Occipital lobe (tissue), 2 donors: Measurements from ENCODE around the gene SIRT3. TPM values are rescaled to one million over a fixed set of nuclear protein-coding genes. Genes with fewer than 3 reads are reported as not detected.
"Not testable (repeated sequence)": the region's sequence is repeated elsewhere in the genome, so short reads cannot be mapped to it uniquely, and the experiment has no call there.

ENCODE experiments used
- DNase-seq: peaks from one replicate; lab custom pipeline; 2025; lab: John Stamatoyannopoulos, UW
- total RNA-seq: library from RNA; depleted of rRNA; stranded (reverse); fragments of >200 nt; gene quantifications from one replicate; pipeline ENCODE4 v1.2.3, GENCODE V29; 2014

Gene SIRT3
- total RNA-seq, 1 donor from 2014 or later = 11.1 TPM

DNA sequence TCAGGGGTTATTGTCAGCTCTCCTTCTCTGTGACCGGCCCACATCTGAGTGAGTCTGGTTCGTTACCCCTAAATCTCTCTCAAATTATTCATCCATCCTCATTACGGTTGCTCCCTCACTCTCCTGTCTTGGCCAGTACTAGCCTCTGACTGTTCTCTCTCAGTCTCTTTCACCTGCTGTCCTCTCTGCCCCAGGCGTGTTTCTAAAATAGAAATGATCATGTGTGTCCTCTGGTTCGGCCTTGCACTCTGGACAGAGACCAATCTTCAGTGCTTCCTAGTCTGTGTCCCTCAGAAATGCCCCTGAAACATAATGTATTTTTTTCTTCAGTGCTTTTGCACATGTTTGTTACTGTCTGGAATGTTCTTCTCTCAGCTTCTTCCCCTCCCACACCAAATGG is 5.5 kb upstream of the SIRT3 start:
- DNase-seq = no peak

DNA sequence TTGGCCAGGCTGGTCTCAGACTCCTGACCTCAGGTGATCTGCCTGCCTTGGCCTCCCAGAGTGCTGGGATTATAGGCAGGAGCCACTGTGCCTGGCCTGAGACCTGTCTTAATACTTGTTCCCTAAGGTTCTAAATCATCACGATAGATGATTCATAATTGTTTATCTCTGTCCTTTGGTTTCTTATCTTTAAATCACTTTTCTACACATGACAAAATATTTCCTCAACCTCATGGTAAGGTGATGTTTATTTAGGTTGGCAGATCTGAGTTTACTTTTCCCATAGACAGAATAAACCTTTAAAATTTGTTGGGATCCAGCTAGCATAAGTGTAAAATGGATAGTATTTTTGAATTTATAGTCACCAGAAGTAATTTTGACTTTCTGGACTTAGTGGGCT is 4.2 kb upstream of the SIRT3 start:
- no peak for DNase-seq

DNA sequence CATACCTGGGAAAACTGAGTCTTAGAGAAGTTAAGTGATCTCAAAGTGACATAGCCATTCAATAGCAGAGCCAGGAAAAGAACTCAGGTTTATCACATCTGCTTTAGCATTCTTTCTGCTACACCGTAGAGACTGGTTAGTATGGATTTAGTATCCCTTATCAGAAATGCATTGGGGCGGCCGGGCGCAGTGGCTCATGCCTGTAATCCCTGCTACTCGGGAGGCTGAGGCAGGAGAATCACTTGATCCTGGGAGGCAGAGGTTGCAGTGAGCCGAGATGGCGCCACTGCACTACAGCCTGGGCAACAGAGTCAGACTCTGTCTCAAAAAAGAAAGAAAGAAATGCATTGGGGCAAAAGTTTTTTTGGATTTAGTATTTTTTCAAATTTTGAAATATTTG is 2.2 kb upstream of the SIRT3 start:
- not testable (repeated sequence) for DNase-seq

DNA sequence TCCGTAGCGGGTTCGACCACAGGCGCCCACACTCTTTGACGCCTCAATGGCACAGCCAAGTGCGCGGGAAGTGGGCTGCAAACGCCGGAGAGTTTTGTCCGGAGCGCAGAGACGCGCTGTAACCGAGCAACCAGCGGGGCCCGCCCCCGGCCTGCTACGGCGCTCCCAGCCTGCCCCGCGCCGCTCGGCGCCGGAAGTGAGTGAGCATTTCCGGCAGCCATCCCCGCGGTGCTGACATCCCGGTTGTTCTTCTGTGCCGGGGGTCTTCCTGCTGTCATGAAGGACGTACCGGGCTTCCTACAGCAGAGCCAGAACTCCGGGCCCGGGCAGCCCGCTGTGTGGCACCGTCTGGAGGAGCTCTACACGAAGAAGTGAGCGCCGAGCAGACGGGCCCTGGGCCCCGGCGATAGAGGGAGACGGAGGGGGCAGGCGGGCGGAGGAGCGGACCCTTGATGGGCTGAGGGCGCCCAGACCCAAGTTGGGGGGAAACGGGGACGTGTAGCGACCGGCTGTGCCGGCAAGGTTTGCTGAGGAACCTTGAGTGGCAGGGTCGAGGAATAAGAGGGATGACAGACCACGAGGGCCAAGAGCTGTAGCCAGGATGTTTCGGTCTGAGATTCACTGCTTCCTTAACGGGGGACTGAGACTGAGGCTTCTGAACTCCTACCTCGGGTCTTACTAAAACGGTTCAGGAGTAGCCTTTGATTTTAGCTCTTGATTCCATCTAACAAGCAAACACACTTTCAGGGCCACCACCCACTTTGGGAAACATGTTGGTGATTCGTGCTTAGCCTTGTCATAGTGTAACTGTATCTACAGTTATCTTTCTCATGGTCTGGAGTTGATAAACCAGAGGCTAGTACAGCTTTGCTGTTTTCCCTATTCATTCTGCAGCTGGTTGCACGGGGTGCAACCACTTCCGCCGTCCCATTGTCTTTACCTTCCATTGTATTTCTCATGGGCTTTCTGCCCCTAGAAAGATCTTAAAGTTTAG is 929 bp upstream of the SIRT3 start, which contains the start of gene PSMD13:
Gene PSMD13, plus strand, starts transcription at position 203 of the 994 bp plus-strand sequence. Its CDS starts 74 bp downstream, at position 277.
- DNase-seq = peak; percentile 76

DNA sequence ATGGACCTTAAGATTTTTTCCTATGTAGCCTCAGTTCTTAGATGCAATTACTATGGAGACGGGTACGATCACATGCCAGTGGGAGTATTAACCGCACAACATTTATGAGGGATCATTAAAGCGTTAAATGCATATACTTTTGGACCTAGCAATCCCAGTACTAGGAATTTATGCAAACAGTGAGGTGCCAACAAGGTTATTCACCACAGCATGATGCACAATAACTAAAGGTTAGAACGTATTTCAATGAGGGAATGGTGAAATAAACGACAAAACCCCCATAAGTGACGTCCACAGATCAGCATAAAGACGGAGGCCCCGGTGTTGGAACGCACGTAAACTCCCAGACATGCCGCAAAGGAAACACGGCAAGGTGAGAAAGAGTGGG is 539 bp downstream of the SIRT3 start:
- no peak for DNase-seq

DNA sequence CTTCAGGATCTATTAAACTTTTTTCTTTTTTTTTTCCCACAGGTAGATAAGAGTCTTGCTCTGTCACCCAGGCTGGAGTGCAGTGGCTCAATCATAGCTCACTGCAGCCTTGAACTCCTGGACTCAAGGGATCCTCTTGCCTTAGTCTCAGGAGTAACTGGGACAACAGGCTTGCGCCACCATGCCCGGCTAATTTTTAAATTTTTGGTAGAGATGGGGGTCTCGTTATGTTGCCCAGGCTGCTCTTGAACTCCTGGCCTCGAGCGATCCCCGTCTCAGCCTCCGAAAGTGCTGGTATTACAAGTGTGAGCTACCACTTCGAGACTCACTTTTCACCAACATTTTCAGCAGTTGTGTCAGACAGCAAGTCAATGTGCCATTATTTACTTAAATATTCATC is 962 bp downstream of the SIRT3 start:
- DNase-seq = no peak

DNA sequence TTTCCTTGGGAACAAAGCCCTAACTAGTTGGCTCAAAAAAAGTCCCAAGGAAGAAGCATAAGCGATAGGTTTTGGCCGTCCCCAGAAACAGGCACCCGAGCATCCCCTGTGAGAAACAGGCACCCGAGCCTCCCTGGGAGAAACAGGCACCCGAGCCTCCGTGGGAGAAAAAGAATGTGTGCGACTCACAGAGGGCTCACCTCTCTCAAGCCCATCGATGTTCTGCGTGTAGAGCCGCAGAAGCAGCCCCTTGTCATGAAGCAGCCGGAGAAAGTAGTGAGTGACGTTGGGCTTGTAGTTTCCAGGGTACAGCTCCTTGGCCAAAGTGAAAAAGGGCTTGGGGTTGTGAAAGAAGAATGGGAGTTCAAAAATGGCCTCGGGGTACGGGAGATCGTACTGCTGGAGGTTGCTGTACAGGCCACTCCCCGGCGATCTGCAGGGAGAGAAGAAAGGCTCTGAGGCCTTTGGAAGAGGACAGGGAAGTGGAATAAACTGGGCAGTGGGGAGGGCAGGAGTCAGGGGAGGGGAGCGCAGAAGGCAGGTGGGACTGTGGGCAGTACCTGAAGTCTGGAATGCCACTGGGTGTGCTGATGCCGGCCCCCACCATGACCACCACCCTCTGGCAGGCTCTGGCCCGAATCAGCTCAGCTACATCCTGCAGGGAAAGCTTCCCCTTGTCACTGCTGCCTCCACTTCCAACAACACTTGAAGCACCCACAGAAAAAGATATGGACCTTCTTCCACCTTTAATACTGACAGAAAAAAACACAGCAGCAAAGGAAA is 3.2 kb downstream of the SIRT3 start:
- DNase-seq = no peak

DNA sequence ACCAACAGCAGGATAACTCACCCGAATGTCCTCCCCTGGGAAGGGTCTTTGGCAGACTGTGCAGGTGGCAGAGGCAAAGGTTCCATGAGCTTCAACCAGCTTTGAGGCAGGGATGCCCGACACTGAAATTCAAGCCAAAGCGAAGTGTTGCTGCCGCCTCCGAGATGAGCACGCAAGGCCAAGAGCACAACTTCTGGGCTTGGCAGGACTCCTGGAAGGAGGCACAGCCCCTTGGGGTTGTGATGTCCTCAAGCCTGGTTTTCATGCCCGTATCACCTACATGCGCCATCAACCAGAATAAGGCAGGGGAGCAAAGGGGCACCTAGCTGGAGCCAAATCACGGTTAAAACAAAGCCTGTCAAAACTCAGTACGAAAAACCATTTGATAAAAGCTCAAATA is 5.7 kb downstream of the SIRT3 start:
- DNase-seq = no peak

DNA sequence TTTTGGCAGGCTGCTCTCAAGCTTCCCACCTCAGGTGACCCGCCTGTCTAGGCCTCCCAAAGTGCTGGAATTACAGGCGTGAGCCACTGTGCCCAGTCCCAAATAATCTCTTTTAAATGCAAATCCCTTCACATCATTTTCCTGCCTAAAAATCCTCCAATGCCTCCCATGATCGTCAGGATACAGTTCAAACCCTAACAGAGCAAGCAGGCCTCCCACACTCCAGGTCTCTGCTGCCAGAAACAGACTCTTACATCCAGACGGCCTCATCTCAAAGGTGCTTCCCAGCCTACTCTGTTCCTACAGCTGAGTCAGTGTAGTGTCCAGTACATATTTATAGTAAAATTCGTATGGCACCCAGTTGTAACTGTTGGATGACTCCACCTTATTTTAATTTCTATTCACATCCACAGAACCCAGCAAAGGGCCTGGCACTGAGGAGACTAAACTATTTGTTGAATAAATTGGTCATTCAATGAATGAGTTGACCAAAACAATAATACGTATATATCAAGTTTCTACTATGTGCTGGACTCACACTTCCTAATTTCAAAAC is 8.2 kb downstream of the SIRT3 start:
- DNase-seq = no peak

DNA sequence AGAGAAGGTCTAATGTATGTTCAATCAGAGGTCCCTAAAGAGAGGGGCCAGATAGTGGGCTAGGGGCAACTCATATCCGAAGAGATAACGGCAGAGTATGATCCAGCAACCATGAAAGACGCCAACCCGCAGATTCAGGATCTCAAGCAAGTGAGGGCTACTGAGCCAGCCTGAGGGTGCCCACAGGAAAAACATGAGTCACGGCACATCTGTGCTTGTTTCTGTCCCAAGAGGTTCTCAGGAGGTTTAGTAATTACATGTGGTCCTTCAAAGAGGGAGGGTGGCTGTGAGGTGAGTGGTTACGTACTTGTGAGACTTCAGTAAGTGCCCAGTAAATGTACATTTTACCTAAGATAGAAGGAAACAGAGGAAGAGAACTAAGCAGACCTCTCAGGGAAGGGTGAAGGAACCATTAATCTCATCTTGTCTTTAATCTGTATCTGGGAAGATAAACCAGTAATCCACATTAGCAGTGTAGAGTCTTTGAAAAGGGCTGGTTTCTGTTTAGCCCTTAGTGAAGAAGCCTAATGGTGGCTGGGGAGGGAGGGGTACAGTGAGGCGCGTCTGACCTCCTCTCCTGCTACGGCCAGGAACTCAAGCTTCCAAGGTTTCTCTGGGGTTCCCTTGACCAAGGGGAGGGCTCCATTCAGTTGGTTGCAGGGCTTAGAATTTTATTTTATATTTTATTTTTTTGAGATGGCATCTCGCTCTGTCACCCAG is 10.2 kb downstream of the SIRT3 start:
- no peak for DNase-seq

DNA sequence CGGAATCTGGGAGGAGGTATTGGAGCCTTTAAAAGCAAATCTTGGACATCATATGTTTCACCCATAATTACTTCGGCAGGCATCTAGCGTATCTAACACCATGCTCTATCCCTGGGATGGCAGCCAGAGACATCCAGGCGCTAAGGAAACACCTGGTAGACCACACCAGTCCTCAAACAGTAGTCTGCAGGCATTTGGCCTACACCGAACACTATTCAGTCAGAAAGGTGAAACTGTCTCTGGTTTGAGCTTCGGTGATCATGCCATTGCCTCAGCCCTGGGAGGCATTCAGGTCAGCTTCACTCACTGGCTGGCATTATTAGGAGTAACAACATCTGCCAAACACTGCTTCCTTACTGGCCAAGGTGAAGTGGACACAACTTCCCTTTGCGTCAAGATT is 11.7 kb downstream of the SIRT3 start:
- no peak for DNase-seq

DNA sequence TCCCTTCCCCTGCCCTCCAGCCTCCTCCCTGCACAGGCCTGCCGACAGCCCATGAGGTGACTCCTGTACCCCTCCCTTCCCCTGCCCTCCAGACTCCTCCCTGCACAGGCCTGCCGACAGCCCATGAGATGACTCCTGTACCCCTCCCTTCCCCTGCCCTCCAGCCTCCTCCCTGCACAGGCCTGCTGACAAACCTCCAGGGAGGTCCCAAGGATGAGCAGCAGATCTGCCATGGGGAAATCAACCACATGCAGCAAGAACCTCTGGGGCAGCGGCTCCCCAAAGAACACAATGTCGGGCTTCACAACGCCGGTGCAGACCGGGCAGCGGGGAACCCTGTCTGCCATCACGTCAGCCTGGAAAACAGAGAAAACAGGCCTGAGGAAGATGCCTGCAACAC is 12.3 kb downstream of the SIRT3 start:
- DNase-seq = no peak

DNA sequence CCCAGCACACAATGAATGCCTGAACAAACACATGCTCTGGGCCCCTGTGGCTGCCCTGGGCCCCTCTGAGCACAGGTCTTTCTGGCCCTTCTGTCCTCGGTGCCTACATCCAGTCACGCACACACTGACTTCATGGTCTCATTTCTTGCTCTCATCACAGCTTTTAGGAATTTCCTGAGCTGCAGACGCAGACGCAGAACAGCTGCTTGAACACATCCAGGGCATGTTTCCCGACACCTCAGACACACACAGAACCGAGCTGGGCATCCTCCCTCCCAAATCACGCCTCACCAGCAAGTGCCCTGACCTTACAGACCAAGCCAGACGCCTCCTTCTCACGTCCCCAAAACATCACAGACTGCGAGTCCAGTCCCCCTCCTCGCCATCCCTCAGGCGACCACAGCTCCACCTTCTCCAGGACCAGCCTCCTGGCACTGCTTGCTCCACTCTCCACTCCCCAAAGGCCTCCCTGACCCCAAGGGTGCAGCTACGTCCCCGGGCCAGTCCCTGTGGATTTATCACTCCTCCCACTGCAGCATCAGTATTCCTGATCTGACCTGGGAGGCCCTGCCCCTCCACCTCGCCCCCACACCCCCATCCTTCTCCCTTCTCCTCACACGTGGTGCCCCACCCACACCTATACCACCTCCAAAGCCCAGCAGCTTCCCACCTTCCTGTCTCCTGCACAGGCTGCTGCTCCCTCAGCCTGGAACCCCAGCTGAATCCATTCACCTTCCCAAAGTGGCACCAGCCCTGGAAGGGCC is 12.9 kb downstream of the SIRT3 start:
- no peak for DNase-seq

DNA sequence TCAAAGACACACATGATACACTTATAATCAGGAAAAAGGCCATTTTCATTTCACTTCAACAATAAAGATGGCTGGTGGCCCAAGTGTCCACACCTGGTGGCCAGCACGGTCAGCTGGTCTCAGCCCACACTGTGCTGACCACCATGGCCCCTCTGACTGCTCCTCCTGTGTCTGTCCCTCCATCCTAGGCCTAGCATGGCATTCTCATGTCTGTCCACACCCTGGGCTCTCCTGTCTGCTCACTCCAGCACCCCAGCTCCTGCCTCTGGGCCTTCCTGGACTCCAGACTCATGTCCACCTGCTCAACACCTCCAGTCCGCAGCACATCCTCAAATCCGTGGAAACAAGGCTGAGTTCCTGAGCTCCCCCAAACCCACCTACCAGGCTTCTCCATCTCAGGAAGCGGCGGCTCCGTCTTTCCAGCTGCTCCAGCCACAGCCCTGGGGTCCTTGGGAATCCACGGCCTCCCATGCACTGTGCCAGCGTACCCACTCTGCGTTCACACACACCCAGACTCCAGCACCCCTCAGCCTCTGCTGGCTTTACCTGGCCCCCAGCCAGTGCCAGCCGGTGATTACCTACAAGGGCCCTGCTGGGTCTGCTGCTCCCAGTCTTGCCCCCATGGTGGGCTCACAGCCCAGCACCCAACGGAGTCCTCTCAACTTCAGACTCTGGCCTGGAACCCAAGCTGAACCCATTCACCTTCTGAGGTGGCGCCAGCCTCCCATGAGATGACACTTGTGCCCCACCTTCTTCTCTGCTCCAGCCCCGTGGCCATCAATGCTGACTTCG is 13.9 kb downstream of the SIRT3 start:
- no peak for DNase-seq

DNA sequence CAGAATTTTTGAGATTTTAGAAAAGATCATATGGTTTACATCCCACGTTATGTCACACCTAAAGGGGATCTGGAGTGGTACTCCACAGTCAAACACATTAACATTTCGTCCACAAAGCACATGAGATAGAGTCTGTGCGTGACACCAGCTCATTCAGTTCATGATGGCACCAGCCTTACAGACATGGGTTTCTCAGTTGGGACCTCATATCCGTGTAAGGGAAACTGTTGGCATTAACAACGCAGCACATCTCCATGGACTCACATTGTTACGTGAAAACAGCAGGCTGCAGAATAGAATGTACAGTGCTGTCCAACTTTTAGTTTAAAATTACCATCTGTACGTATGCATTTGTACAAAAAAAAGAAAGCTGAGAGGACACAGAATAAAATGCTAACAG is 14.6 kb downstream of the SIRT3 start:
- DNase-seq = no peak

DNA sequence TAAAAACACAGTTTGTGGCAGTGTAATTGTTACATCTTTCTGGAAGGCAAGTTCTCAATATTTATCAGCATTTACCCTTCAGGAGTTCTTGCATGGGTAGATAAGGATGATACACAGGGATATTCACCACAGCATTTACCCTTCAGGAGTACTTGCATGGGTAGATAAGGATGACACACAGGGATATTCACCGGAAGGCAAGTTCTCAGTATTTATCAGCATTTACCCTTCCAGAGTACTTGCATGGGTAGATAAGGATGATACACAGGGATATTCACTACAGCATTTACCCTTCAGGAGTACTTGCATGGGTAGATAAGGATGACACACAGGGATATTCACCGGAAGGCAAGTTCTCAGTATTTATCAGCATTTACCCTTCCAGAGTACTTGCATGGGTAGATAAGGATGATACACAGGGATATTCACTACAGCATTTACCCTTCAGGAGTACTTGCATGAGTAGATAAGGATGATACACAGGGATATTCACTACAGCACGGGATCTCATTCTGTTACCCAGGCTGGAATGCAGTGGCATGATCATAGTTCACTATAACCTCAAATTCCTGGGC is 15.4 kb downstream of the SIRT3 start:
- not testable (repeated sequence) for DNase-seq

DNA sequence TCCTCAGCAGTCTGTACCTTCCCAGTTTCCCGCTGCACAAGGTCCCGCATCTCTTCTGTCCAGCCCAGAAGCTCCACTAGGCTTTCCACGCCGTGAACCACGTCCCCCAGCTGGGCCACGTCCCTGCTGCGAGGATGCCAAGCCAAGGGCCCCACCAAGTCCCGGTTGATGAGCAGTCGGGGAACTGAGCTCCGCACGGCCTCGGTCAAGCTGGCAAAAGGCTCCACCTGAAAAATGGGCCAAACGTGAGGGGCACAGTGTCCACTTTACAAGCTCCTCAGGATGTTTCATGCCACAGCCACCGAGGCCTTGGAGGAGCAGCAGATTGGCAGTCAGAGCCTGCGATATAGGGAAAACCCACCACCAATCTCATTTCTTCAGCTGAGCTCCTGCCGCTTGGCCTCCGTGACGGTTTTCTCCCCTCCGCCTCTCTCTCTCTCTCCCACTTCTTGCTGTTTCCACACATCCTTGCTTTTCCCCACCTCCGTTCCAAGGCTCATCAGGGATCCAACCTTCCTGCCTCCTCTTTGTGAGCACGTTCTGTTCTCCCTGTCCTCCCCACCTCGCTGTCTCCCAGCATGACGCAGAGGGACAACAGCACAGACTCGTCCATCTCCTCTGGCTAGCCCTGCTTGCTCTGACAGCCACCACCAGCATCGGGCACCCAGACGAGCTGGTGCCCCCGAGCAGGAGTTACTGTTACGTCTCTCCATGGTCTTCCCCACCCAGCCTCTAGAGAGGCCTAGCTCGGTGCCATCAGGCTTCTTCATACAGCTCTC is 17.1 kb downstream of the SIRT3 start:
- DNase-seq = no peak

DNA sequence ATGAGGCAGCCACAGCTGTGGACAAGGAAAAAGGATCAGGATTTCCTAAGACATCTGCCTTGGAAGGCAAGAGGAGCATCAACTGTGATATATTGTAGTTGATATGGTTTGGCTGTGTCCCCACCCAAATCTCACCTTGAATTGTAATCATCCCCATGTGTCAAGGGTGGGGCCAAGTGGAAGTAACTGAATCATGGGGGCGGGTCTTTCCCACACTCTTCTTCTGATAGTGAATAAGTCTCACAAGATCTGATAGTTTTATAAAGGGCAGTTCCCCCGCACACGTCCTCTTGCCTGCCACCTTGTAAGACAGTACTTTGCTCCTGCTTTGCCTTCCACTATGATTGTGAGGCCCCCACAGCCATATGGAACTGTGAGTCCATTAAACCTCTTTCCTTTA is 18.4 kb downstream of the SIRT3 start:
- no peak for DNase-seq
